HG03025 (cell line): ENCODE results near the gene IL36RN.
"Not testable (repeated sequence)": the region's sequence is repeated elsewhere in the genome, so short reads cannot be mapped to it uniquely, and the experiment has no call there.

ENCODE experiments used
- ATAC-seq: cut with Tn5 transposase; IDR thresholded peaks from one replicate; pipeline ENCODE4 v1.9.1; 2021; ENCODE audit warnings: mild to moderate bottlenecking, moderate library complexity; ENCODE audit not compliant: unreplicated experiment, low FRiP score

Gene IL36RN

GRCh38 chr2:113096306-113096705, 37.3 kb downstream of the IL36RN start:
- not testable (repeated sequence) for ATAC-seq

GRCh38 chr2:113096842-113097618, 38.0 kb downstream of the IL36RN start:
- not testable (repeated sequence) for ATAC-seq

DNA sequence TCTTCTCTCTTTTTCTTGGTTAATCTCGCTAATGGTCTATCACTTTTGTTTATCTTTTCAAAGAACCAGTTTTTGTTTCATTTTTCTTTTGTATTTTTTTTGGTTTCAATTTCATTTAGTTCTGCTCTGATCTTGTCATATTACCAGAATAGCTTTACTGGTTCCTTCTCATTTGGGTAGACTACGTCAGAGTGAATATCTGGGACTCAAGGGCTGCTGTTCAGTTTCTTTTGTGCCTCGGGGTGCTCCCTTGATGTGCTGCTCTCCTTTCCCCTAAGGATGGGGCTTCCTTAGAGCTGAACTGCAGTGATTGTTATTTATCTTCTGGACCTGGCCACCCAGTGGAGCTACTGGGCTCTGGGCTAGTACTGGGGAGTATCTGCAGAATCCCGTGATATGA, 39.0 kb downstream of the IL36RN start:
- ATAC-seq, result no peak

DNA sequence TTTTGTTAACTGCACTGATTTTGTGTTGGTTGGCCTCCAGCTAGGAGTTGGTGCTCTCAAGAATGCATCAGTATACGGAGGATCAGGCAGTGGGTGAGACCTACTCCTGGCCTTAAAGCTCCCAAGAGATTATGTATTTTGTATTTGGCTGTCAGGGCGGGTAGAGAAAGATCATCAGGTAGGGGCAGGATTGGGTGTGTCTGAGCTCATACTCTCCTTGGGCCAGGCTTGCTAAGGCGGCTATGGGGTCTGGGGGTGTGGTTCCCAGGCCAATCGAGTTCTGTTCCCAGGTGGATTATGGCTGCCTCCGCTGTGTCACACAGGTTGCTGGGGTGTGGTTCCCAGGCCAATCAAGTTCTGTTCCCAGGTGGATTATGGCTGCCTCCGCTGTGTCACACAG, 39.5 kb downstream of the IL36RN start:
- no peak for ATAC-seq

DNA sequence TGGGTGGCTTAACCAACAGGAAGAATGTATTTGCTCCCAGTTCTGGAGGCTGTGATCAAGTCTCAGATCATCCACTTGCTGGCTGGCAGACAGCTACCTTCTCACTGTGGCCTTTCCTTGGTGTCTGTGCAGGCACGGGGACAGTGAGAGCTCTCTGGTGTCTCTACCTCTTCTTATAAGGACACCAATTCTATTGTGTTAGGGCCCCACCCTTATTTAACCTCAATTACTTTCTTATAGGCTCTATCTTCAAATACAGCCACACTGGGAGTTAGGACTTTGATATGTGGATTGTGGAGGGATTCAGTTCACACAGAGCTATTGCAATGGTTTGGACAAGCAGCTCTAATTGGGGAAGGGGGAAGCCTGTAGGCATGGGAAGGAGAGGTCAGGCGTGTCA, 43.1 kb downstream of the IL36RN start:
- no peak for ATAC-seq

DNA sequence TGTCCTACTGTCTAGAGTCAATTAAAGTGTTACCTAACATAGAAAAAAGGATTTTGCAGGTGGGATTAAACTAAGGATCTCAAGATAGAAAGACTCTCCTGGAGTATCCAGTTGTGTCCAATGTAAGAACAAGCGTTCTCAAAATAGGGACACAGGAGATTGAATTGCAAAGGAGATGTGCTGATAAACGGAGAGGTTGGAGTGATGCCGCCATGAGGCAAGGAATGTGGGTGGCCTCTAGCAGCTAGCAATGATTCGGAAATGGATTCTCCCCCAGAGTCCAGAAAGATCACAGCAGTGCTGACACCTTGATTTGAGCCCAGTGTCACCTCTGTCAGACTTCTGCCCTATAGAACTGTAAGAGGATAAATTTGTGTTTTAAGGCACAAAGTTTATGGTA, 44.3 kb downstream of the IL36RN start:
- ATAC-seq, result no peak

- ATAC-seq, result no peak
These were observed 45.1 kb downstream of the IL36RN start for GRCh38 chr2:113104054-113104611.

DNA sequence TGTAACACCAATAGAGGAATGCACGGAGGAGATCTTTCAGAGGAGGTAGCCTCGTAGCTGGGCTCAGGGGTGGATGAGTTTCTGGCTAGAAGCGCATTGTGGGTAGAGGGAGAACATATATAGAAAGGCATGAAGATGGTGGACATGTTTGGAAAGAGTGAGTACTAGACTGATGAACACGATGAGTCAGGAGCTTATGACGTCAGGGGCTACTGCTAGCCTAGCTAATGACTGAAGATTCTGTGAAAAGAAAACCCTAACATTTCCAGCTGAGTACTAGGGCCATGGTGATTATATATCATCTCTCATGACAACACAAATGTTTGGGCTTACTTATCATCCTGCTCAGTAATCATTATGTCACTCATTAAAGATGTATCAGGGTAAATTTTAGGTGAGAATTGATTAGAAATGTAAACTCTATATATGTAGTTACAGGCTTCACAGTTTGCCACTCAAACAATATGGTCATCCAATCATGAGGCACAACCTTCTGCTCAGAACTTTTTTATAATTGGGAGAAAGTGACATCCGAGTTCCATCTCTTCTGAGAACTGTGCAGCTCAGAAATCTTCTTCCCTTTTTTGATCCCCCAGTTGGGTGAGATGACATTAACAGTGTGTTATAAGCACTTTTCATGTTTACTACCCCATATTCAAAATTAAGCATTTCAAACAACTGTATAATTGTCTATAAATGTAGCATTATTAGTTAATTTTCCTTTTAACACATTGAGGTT, 46.2 kb downstream of the IL36RN start:
- no peak for ATAC-seq

DNA sequence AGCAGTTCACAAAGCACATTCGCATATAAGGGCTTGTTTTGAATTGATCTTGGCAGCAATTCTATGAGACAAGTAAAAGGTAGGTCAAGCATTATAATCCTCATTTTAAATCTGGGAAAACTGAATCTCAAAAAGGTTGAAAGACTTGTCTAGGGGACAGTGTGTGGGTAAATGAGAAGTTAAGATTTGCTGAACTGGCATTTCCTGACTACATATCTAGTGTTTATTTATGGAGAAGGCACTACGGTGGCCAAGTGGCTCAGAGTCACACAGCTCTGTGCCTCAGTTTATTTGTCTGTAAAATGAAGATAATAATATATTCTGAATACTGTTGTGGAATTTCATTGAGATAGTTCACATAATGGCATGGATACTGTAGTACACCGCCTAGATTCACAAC, 52.1 kb downstream of the IL36RN start:
- no peak for ATAC-seq

DNA sequence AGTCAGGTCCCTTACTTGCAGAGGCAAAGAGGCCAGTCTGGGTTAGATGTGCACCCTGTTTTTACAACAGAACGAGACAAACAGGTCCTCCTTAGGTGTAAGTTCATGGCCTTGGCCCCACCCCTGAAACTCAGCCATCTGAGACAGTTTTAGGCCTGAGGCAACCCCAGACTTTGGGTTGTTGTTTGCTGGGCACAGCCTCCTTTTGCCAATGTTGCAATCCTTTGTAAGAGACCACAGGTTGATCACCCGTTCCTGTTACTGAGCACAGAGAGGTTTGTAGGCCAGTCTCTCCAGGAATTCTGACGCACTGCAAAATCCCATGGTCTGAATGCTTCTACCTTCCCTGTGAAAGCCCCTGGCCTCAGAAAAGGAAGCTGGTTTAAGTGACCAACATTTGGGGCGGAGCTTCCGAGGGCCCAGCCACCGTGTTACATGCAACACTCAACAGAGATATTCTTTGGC, 52.9 kb downstream of the IL36RN start:
- no peak for ATAC-seq

GRCh38 chr2:113112441-113112840, 53.4 kb downstream of the IL36RN start:
- no peak for ATAC-seq

DNA sequence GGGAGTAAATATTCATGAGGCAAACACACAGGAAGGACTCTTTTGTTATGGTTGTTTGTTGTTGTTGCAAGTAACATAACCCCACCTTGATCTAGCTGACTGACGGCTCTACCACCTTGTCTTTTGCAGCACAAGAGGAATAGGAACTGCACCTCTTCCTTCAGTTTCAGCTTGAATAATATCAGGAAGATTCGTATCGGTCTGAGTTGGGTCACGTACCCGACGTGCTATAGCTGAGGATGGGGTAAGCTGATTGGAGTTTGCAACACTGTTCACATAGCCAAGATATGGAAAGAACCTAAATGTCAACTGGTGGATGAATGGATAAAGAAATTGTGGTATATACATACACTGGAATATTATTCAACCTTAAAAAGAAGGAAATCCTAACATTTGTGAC, 53.9 kb downstream of the IL36RN start:
- ATAC-seq, result no peak

GRCh38 chr2:113113807-113114206, 54.8 kb downstream of the IL36RN start:
- ATAC-seq, result no peak
